H1 (cell line): ENCODE data around the gene PLK4. TPM values are rescaled to one million over a fixed set of nuclear protein-coding genes. Genes with fewer than 3 reads are reported as not detected.

ENCODE experiments used
- CTCF ChIA-PET: fragments of 300-600 bp; sonication (Branson Sonifier 250); formaldehyde crosslinking; loops from one replicate; lab custom pipeline; 2021; ENCODE audit not compliant: partially characterized antibody; lab: Charles Lee
- POLR2A ChIA-PET: fragments of 300-600 bp; sonication (Branson Sonifier 250); formaldehyde crosslinking; loops from one replicate; lab custom pipeline; 2021; ENCODE audit warnings: inconsistent platforms; ENCODE audit not compliant: partially characterized antibody; lab: Charles Lee
- DNase-seq, 2 experiments: peaks; one replicate each; pipeline versions ENCODE4 v3.0.0 to v3.0.0-alpha.2; 2010 to 2022; ENCODE audit warnings: low spot score in 2 of 2, low read depth in 1 of 2, mixed read lengths in 1 of 2
- FAIRE-seq: peaks from 2 replicates; lab custom pipeline; 2011; peaks lifted over from hg19 to GRCh38; lab: Jason Lieb, UNC
- H2AFZ ChIP-seq: 2 replicates; pipeline ENCODE4 v1.8.1; 2012; ENCODE audit warnings: low read length, inconsistent platforms
- H2AK5ac ChIP-seq: 2 replicates; pipeline ENCODE4 v1.6.1; 2013; ENCODE audit warnings: low read depth, low read length
- H2BK120ac ChIP-seq: replicated peaks from 2 replicates; pipeline ENCODE3; 2013; ENCODE audit warnings: low read depth, low read length, inconsistent platforms
- H2BK12ac ChIP-seq: 2 replicates; pipeline ENCODE4 v1.6.1; 2013; ENCODE audit warnings: low read depth, low read length
- H2BK15ac ChIP-seq: 2 replicates; pipeline ENCODE4 v1.6.1; 2013; ENCODE audit warnings: low read length
- H2BK20ac ChIP-seq: 2 replicates; pipeline ENCODE4 v1.6.1; 2013; ENCODE audit warnings: low read length
- H2BK5ac ChIP-seq: 2 replicates; pipeline ENCODE4 v1.6.1; 2013; ENCODE audit warnings: low read depth, low read length
- H3K14ac ChIP-seq: 2 replicates; pipeline ENCODE4 v1.6.1; 2013; ENCODE audit warnings: inconsistent platforms; ENCODE audit not compliant: insufficient read length
- H3K18ac ChIP-seq: 2 replicates; pipeline ENCODE4 v1.6.1; 2013; ENCODE audit warnings: low read length; ENCODE audit errors: extremely low read depth
- H3K23ac ChIP-seq: 2 replicates; pipeline ENCODE4 v1.6.1; 2013; ENCODE audit warnings: inconsistent platforms; ENCODE audit not compliant: insufficient read length
- H3K23me2 ChIP-seq: 2 replicates; pipeline ENCODE4 v1.6.1; 2013; ENCODE audit warnings: low read depth, low read length
- H3K27ac ChIP-seq: 2 replicates; pipeline ENCODE4 v1.6.1; 2011; ENCODE audit warnings: low read depth, low read length, inconsistent platforms
- H3K27me3 ChIP-seq, 4 experiments: replicated peaks in 1 of 4; 1 replicate in 1 of 4; 2 replicates in 3 of 4; pipeline versions ENCODE4 v1.6.1 to v1.8.1; 2011 to 2013; ENCODE audit warnings: low read length in 3 of 4, mild to moderate bottlenecking in 3 of 4, inconsistent platforms in 2 of 4, mixed read lengths in 2 of 4, moderate library complexity in 1 of 4; ENCODE audit not compliant: control insufficient read depth in 3 of 4, insufficient read depth in 3 of 4; ENCODE audit errors: extremely low read depth in 1 of 4
- H3K36me3 ChIP-seq, 4 experiments: 2 replicates each; pipeline versions ENCODE4 v1.6.1 to v1.8.1; 2011 to 2013; ENCODE audit warnings: mild to moderate bottlenecking in 4 of 4, low read length in 3 of 4, moderate library complexity in 2 of 4, control low read depth in 1 of 4, inconsistent platforms in 1 of 4; ENCODE audit not compliant: insufficient read depth in 4 of 4, control insufficient read depth in 2 of 4
- H3K4ac ChIP-seq: replicated peaks from 2 replicates; pipeline ENCODE3; 2013; ENCODE audit warnings: low read length, low read depth, mixed read lengths, inconsistent platforms; ENCODE audit not compliant: insufficient read length
- H3K4me1 ChIP-seq, 4 experiments: replicated peaks in 1 of 4; 1 replicate in 1 of 4; 2 replicates in 3 of 4; pipeline versions ENCODE4 v1.6.1 to v1.8.1; 2011 to 2013; ENCODE audit warnings: low read length in 3 of 4, inconsistent platforms in 2 of 4, mixed read lengths in 1 of 4; ENCODE audit not compliant: insufficient read depth in 4 of 4, control insufficient read depth in 3 of 4
- H3K4me2 ChIP-seq, 2 experiments: 2 replicates each; pipeline versions ENCODE4 v1.6.1 to v1.8.1; 2011 to 2013; ENCODE audit warnings: low read depth in 2 of 2, low read length in 2 of 2, control low read depth in 1 of 2, inconsistent platforms in 1 of 2, mild to moderate bottlenecking in 1 of 2; ENCODE audit not compliant: insufficient read depth in 1 of 2
- H3K4me3 ChIP-seq, 4 experiments: fragments of 200-600, 300-600 bp in 1 of 4; sonication (generic), shearing (Covaris generic), sonication (Bioruptor Twin) in 1 of 4; 2 replicates each; pipeline versions ENCODE4 v1.5.1 to v1.8.1; 2011 to 2016; ENCODE audit warnings: low read length in 4 of 4, low read depth in 3 of 4, control low read depth in 2 of 4, inconsistent platforms in 2 of 4, mild to moderate bottlenecking in 2 of 4, mixed read lengths in 1 of 4, moderate library complexity in 1 of 4; ENCODE audit not compliant: insufficient read depth in 2 of 4; ENCODE audit errors: extremely low read depth in 1 of 4
- H3K56ac ChIP-seq: replicated peaks from 2 replicates; pipeline ENCODE3; 2013; ENCODE audit warnings: low read depth, mild to moderate bottlenecking, mixed read lengths, low read length, inconsistent platforms; ENCODE audit not compliant: insufficient read length
- H3K79me1 ChIP-seq: 2 replicates; pipeline ENCODE4 v1.6.1; 2013; ENCODE audit warnings: low read depth, low read length, control low read depth
- H3K79me2 ChIP-seq, 2 experiments: 2 replicates each; pipeline versions ENCODE4 v1.6.1 to v1.8.1; 2012 to 2013; ENCODE audit warnings: low read length in 2 of 2, mild to moderate bottlenecking in 2 of 2, inconsistent platforms in 1 of 2; ENCODE audit not compliant: insufficient read depth in 2 of 2, control insufficient read depth in 1 of 2
- H3K9ac ChIP-seq, 4 experiments: replicated peaks in 1 of 4; 1 replicate in 1 of 4; 2 replicates in 3 of 4; pipeline versions ENCODE4 v1.6.1 to v1.8.1; 2011 to 2013; ENCODE audit warnings: low read depth in 3 of 4, low read length in 3 of 4, control low read depth in 2 of 4, mild to moderate bottlenecking in 2 of 4, moderate library complexity in 2 of 4, inconsistent platforms in 1 of 4; ENCODE audit errors: extremely low read depth in 1 of 4
- H3K9me3 ChIP-seq, 2 experiments: 2 replicates each; pipeline versions ENCODE4 v1.6.1 to v1.8.1; 2012 to 2013; ENCODE audit warnings: mild to moderate bottlenecking in 2 of 2, moderate library complexity in 2 of 2, control low read depth in 1 of 2, inconsistent platforms in 1 of 2, low read depth in 1 of 2, low read length in 1 of 2, mixed read lengths in 1 of 2; ENCODE audit not compliant: insufficient read depth in 2 of 2
- H4K20me1 ChIP-seq, 2 experiments: replicated peaks in 1 of 2; 2 replicates each; pipeline versions ENCODE3 to v1.8.1; 2011 to 2013; ENCODE audit warnings: inconsistent platforms in 2 of 2, low read length in 2 of 2, mild to moderate bottlenecking in 1 of 2; ENCODE audit not compliant: insufficient read depth in 2 of 2, control insufficient read depth in 1 of 2
- H4K5ac ChIP-seq: 2 replicates; pipeline ENCODE4 v1.6.1; 2013; ENCODE audit warnings: low read length, low read depth, mixed read lengths, inconsistent platforms; ENCODE audit not compliant: insufficient read length
- H4K8ac ChIP-seq: 2 replicates; pipeline ENCODE4 v1.8.0; 2013; ENCODE audit warnings: mild to moderate bottlenecking, moderate library complexity, low read length, inconsistent platforms; ENCODE audit not compliant: insufficient read depth; ENCODE audit errors: extremely low read depth
- H4K91ac ChIP-seq: replicated peaks from 2 replicates; pipeline ENCODE3; 2013; ENCODE audit warnings: low read length, mixed read lengths, inconsistent platforms; ENCODE audit not compliant: insufficient read length
- BCL11A ChIP-seq, 2 experiments: IDR thresholded peaks; one replicate each; pipeline ENCODE4 v1.6.1; 2011; ENCODE audit warnings: low read depth in 2 of 2, low read length in 2 of 2, mild to moderate bottlenecking in 2 of 2
- CBX5 ChIP-seq: fragments of 300-800, 300-1000 bp; sonication (generic); IDR thresholded peaks from 2 replicates; pipeline ENCODE4 v1.7.1; 2016; ENCODE audit warnings: antibody characterized with exemption, low read length, low read depth
- CBX8 ChIP-seq: fragments of 300-800, 300-1000 bp; sonication (generic); IDR thresholded peaks from 2 replicates; pipeline ENCODE4 v1.7.1; 2016; ENCODE audit warnings: low read depth, low read length, borderline replicate concordance
- CTBP2 ChIP-seq: IDR thresholded peaks from 2 replicates; pipeline ENCODE4 v1.7.0; 2011; ENCODE audit warnings: borderline replicate concordance, mild to moderate bottlenecking, moderate library complexity, mixed read lengths, low read length; ENCODE audit not compliant: insufficient read depth, insufficient read length
- EGR1 ChIP-seq: IDR thresholded peaks from 2 replicates; pipeline ENCODE4 v1.6.1; 2011; ENCODE audit warnings: low read depth, low read length, borderline replicate concordance
- JUN ChIP-seq: IDR thresholded peaks from 2 replicates; pipeline ENCODE4 v1.6.1; 2011; ENCODE audit warnings: low read depth, mild to moderate bottlenecking, improper control_type of control experiment, low read length
- KDM5A ChIP-seq: fragments of 200-600 bp; IDR thresholded peaks from 2 replicates; pipeline ENCODE4 v1.7.1; 2012; ENCODE audit warnings: mild to moderate bottlenecking, low read length, inconsistent platforms, mixed read lengths
- POLR2AphosphoS5 ChIP-seq: IDR thresholded peaks from 2 replicates; pipeline ENCODE4 v1.6.1; 2011; ENCODE audit warnings: low read depth, low read length
- SIN3A ChIP-seq, 2 experiments: IDR thresholded peaks in 1 of 2; conservative IDR thresholded peaks in 1 of 2; 2 replicates each; pipeline ENCODE4 v1.6.1; 2011 to 2012; ENCODE audit warnings: low read length in 2 of 2, improper control_type of control experiment in 1 of 2, low read depth in 1 of 2, mild to moderate bottlenecking in 1 of 2
- SRF ChIP-seq: IDR thresholded peaks from 2 replicates; pipeline ENCODE4 v1.6.1; 2011; ENCODE audit warnings: mild to moderate bottlenecking, low read depth, low read length, moderate library complexity
- TCF12 ChIP-seq: IDR thresholded peaks from 2 replicates; pipeline ENCODE4 v1.6.1; 2011; ENCODE audit warnings: low read depth, mild to moderate bottlenecking, low read length
- WGBS, 2 experiments: shearing (Covaris generic) in 1 of 2; methylation state at CpG; one replicate each; pipeline versions ENCODE4 v1.1.6 to v1.1.7; 2013 to 2015; ENCODE audit warnings: low lambda C conversion rate in 2 of 2, mixed read lengths in 2 of 2, inconsistent platforms in 1 of 2, low coverage in 1 of 2, missing lambda C conversion rate in 1 of 2; ENCODE audit not compliant: insufficient replicate concordance in 2 of 2, insufficient coverage in 1 of 2, insufficient read length in 1 of 2; ENCODE audit errors: extremely low coverage in 1 of 2, missing lambda C conversion rate in 1 of 2; 5-methylcytosine and 5-hydroxymethylcytosine counted together
- polyA plus RNA-seq, 7 experiments: library from polyadenylated mRNA; depleted of rRNA in 3 of 7; stranded (reverse) in 5 of 7; unstranded in 2 of 7; fragments of >200 nt in 5 of 7; fragments of 200-250 nt in 2 of 7; gene quantifications; 1 replicate in 5 of 7; 2 replicates in 1 of 7; 4 replicates in 1 of 7; pipeline versions ENCODE4 v1.2.1 to v1.2.3, GENCODE V29; 2011 to 2013; ENCODE audit warnings: missing spikeins in 2 of 7, mixed read lengths in 2 of 7
- total RNA-seq: library from RNA; stranded (reverse); fragmentation: NEBNext Ultra II Directional; extraction: Animal tissue kit (Norgen Biotek cat#: 25700); gene quantifications from 2 replicates; pipeline ENCODE4 v1.2.1, GENCODE V29; 2021

Gene PLK4
- total and polyA plus RNA-seq, 2 of the 8 experiments (the other 6 are each of a cell fraction or from before 2014, with no cell fraction given), result 23.3 to 35.2 TPM

DNA sequence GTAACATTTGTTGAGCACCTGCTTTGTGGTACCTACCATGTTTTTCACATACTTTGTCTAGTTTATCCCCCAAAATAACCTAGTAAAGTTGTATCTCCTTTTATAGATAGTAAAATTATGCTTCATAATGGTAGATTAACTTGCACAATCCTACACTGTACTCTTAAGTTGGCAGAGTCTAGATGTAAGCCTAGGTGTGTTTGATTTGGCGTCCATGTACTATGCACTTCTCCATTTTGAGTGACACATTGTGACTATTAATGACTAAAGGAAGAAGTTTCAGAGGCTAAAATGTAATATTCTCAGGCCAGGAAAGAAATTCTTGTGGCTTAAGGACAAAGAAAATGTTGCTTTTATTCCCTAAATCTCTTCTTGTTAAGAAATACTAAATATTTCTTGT is 15.4 kb downstream of the PLK4 start:
- no peak overlapping the region for H4K8ac ChIP-seq
- TF ChIP-seq SIN3A (conservative IDR thresholded peaks at IDR 0.05 in 1 of 2, IDR thresholded peaks at IDR 0.05 in 1 of 2; ENCODE audit: low read depth in 1 of 2, low read length in 2 of 2) (no peak), EGR1 (no peak), SRF (no peak), POLR2AphosphoS5 (no peak), CBX5 (no peak), BCL11A (IDR thresholded peaks at IDR 0.05; ENCODE audit: low read depth in 2 of 2, low read length in 2 of 2) (no peak), KDM5A (no peak), CTBP2 (no peak), JUN (no peak), CBX8 (no peak), TCF12 (no peak)
- H3K4me2 ChIP-seq, result no peak overlapping the region
- DNase-seq (no peak), FAIRE-seq (no peak)
- H2AK5ac ChIP-seq, result no peak overlapping the region
- no peaks in the 10 kb centered on the region for H3K23me2 ChIP-seq
- ChIA-PET POLR2A (no interaction called here), CTCF (interaction anchor here (0.6 kb wide), 2 partner anchors 47 to 506 kb away, joined by 3 read pairs; no protein-coding TSS in a partner anchor)
- no peak overlapping the region for H3K18ac ChIP-seq
- no peak overlapping the region for H3K4ac ChIP-seq
- no peak overlapping the region for H3K23ac ChIP-seq
- no peak overlapping the region for H2AFZ ChIP-seq
- no peak overlapping the region for H2BK15ac ChIP-seq
- H3K4me3 ChIP-seq, result no peak overlapping the region
- no peaks in the 10 kb centered on the region for H3K79me2 ChIP-seq
- H3K56ac ChIP-seq, result no peak overlapping the region
- H4K20me1 ChIP-seq, result no peaks in the 10 kb centered on the region
- no peak overlapping the region for H3K14ac ChIP-seq
- H3K79me1 ChIP-seq, result no peaks in the 10 kb centered on the region
- no peaks in the 10 kb centered on the region for H3K9me3 ChIP-seq
- H3K36me3 ChIP-seq, result peaks cover 5 to 75% (median 40%) of the 10 kb centered on the region in 4 experiments; a peak in 7 of 8 replicates
- no peaks in the 10 kb centered on the region for H3K4me1 ChIP-seq
- no peak overlapping the region for H2BK12ac ChIP-seq
- no peak overlapping the region for H4K91ac ChIP-seq
- H3K27me3 ChIP-seq, result no peaks in the 10 kb centered on the region
- H2BK5ac ChIP-seq, result no peak overlapping the region
- no peak overlapping the region for H4K5ac ChIP-seq
- no peak overlapping the region for H2BK20ac ChIP-seq
- H3K27ac ChIP-seq, result no peak overlapping the region
- no peak overlapping the region for H2BK120ac ChIP-seq
- WGBS, 2 experiments, result 90% methylated on average over 1 of the region's 1 CpG; no CpG with 5 or more reads in 1 of the 2 experiments
- no peak overlapping the region for H3K9ac ChIP-seq
